ENCODE measurements around the gene SPOCK2. TPM values are rescaled to one million over a fixed set of nuclear protein-coding genes. Genes with fewer than 3 reads are reported as not detected.

Gene SPOCK2
- total and polyA plus RNA-seq, 2 of the 4 experiments (the other 2 are of a cell fraction): 0.02 TPM; not detected in 1

- no peak overlapping the region for H3K18ac ChIP-seq (ENCODE audit: low read depth, low read length)
- in situ Hi-C loops (cut with MboI; ENCODE audit: low sequenced_read_pairs) (no loop called here), dilution Hi-C loops (cut with HindIII; ENCODE audit: low sequenced_read_pairs, unreplicated experiment) (no loop called here), intact Hi-C loops (cut with micrococcal nuclease) (no loop called here)
- WGBS, 2 experiments (ENCODE audit: extremely low coverage in 2 of 2, insufficient read length in 1 of 2): no CpG with 5 or more reads among the region's 8 CpGs
- H3K27ac ChIP-seq (ENCODE audit: insufficient read depth, low read length): no peak overlapping the region
- no peak overlapping the region for H3K4me3 ChIP-seq (ENCODE audit: insufficient read depth, low read depth, low read length)
- no TSS peak for BruUV-seq (replicated peaks)
- ATAC-seq (ENCODE audit: low read depth) (no peak), DNase-seq (no peak)
- TF ChIP-seq RCOR1 (IDR thresholded peaks at IDR 0.05; ENCODE audit: insufficient replicate concordance, low read length) (no peak), MAFK (IDR thresholded peaks at IDR 0.05; ENCODE audit: low read depth, low read length) (no peak), RAD21 (IDR thresholded peaks at IDR 0.05; ENCODE audit: low read length) (no peak), BHLHE40 (IDR thresholded peaks at IDR 0.05; ENCODE audit: low read depth, low read length) (no peak), CTCF (conservative IDR thresholded peaks at IDR 0.05; ENCODE audit: low read depth, low read length) (no peak), FOS (IDR thresholded peaks at IDR 0.05; ENCODE audit: low read depth, low read length) (no peak), MAZ (IDR thresholded peaks at IDR 0.05; ENCODE audit: borderline replicate concordance, low read depth, low read length) (no peak), MXI1 (IDR thresholded peaks at IDR 0.05; ENCODE audit: borderline replicate concordance, low read depth, low read length) (no peak)
- TF ChIP-seq, protein P1, sequence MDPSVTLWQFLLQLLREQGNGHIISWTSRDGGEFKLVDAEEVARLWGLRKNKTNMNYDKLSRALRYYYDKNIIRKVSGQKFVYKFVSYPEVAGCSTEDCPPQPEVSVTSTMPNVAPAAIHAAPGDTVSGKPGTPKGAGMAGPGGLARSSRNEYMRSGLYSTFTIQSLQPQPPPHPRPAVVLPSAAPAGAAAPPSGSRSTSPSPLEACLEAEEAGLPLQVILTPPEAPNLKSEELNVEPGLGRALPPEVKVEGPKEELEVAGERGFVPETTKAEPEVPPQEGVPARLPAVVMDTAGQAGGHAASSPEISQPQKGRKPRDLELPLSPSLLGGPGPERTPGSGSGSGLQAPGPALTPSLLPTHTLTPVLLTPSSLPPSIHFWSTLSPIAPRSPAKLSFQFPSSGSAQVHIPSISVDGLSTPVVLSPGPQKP (IDR thresholded peaks at IDR 0.05; ENCODE audit: borderline replicate concordance, low read depth, low read length): no peak
- TF ChIP-seq, protein P2, sequence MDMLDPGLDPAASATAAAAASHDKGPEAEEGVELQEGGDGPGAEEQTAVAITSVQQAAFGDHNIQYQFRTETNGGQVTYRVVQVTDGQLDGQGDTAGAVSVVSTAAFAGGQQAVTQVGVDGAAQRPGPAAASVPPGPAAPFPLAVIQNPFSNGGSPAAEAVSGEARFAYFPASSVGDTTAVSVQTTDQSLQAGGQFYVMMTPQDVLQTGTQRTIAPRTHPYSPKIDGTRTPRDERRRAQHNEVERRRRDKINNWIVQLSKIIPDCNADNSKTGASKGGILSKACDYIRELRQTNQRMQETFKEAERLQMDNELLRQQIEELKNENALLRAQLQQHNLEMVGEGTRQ (IDR thresholded peaks at IDR 0.05; ENCODE audit: low read depth, low read length): no peak
- no peaks in the 10 kb centered on the region for H3K36me3 ChIP-seq (ENCODE audit: control insufficient read depth, insufficient read depth, low read length)
- H3K4ac ChIP-seq (ENCODE audit: low read depth, low read length): no peak overlapping the region
- peaks cover 4% of the 10 kb centered on the region for H3K27me3 ChIP-seq (ENCODE audit: control insufficient read depth, insufficient read depth, low read length)
- H2AK9ac ChIP-seq (replicated peaks; ENCODE audit: low read depth, low read length, poor library complexity): no peak overlapping the region
- peaks cover 0 to 5% of the 10 kb centered on the region in 2 experiments; a peak in 2 of 4 replicates for H3K79me1 ChIP-seq (ENCODE audit: low read depth in 1 of 2, low read length in 2 of 2)
- H4K20me1 ChIP-seq (ENCODE audit: insufficient read depth, low read length): peaks cover 10% of the 10 kb centered on the region; the same call in 1 of the 2 replicates
- no peak overlapping the region for H2BK120ac ChIP-seq (ENCODE audit: low read depth, low read length)
- CTCF ChIA-PET: no interaction called here
- peaks cover 13% of the 10 kb centered on the region for H3K4me1 ChIP-seq (ENCODE audit: control insufficient read depth, insufficient read depth, low read length)
- H3K56ac ChIP-seq (ENCODE audit: extremely low read depth, insufficient read depth, low read length): no peak overlapping the region
- POLR2A ChIA-PET (ENCODE audit: unreplicated experiment): no interaction called here
- no peak overlapping the region for H2BK20ac ChIP-seq (ENCODE audit: low read depth, low read length)
- H4K5ac ChIP-seq (ENCODE audit: low read depth, low read length): no peak overlapping the region
- H2AK5ac ChIP-seq (ENCODE audit: low read depth, low read length): peak overlapping the region; percentile 43; the same call in 1 of the 2 replicates
- no peak overlapping the region for H2AFZ ChIP-seq (replicated peaks; ENCODE audit: low read length, poor library complexity)
- H4K91ac ChIP-seq (ENCODE audit: insufficient read depth, low read depth, low read length): no peak overlapping the region
- no peak overlapping the region for H3K23ac ChIP-seq (ENCODE audit: low read depth, low read length)
- peaks cover 18% of the 10 kb centered on the region for H3K9me1 ChIP-seq (ENCODE audit: insufficient read depth, low read length)
- H2BK15ac ChIP-seq (ENCODE audit: low read depth, low read length): no peak overlapping the region
- no peak overlapping the region for H3K14ac ChIP-seq (replicated peaks; ENCODE audit: low read depth, low read length)
- no peak overlapping the region for H2BK5ac ChIP-seq (ENCODE audit: low read depth, low read length, poor library complexity, severe bottlenecking)
- H3K4me2 ChIP-seq (ENCODE audit: low read depth, low read length): no peak overlapping the region
- H4K8ac ChIP-seq (ENCODE audit: low read depth in 2 of 2, low read length in 2 of 2): no peak overlapping the region
- H3K9me3 ChIP-seq (ENCODE audit: control insufficient read depth, insufficient read depth, low read length): no peaks in the 10 kb centered on the region
- H3K9ac ChIP-seq (ENCODE audit: low read depth, low read length): no peak overlapping the region
These were observed 72.5 kb downstream of the SPOCK2 start for GRCh38 chr10:72015841-72016240.
